NCI-H774 (cell line): ENCODE data around the gene TMEM231.
"Not testable (repeated sequence)": the region's sequence is repeated elsewhere in the genome, so short reads cannot be mapped to it uniquely, and the experiment has no call there.

Source experiments
- DNase-seq: peaks from one replicate; lab custom pipeline; 2025; lab: John Stamatoyannopoulos, UW

The TMEM231 gene

GRCh38 chr16:75555707-75556430 lies at the start of gene TMEM231:
TMEM231 (minus strand) TSS chr16:75556252; CDS start chr16:75556209, 43 bp downstream.
- peak; percentile 81 for DNase-seq

- no peak for DNase-seq
Observed at GRCh38 chr16:75603241-75603640, 47.2 kb upstream of the TMEM231 start.

GRCh38 chr16:75599452-75600277 lies 43.6 kb upstream of the TMEM231 start:
- no peak for DNase-seq

GRCh38 chr16:75593825-75594820 lies 38.1 kb upstream of the TMEM231 start:
- no peak for DNase-seq

GRCh38 chr16:75593308-75593707 lies 37.3 kb upstream of the TMEM231 start:
- DNase-seq, result no peak

GRCh38 chr16:75591927-75592326 lies 35.9 kb upstream of the TMEM231 start:
- DNase-seq, result not testable (repeated sequence)

- no peak for DNase-seq
Observed at GRCh38 chr16:75590920-75591843, 35.1 kb upstream of the TMEM231 start.

- no peak for DNase-seq
Observed at GRCh38 chr16:75589306-75589705, 33.3 kb upstream of the TMEM231 start.

- DNase-seq, result no peak
Observed at GRCh38 chr16:75588716-75589115, 32.7 kb upstream of the TMEM231 start.

GRCh38 chr16:75584108-75584507 lies 28.1 kb upstream of the TMEM231 start:
- DNase-seq, result no peak

- no peak for DNase-seq
Observed at GRCh38 chr16:75579281-75579834, 23.3 kb upstream of the TMEM231 start.

- no peak for DNase-seq
Observed at GRCh38 chr16:75578725-75579124, 22.7 kb upstream of the TMEM231 start.

- no peak for DNase-seq
Observed at GRCh38 chr16:75578212-75578611, 22.2 kb upstream of the TMEM231 start.

- no peak for DNase-seq
Observed at GRCh38 chr16:75576384-75576811, 20.3 kb upstream of the TMEM231 start.

- no peak for DNase-seq
Observed at GRCh38 chr16:75575958-75576357, 19.9 kb upstream of the TMEM231 start.

- DNase-seq, result no peak
Observed at GRCh38 chr16:75573955-75574354, 17.9 kb upstream of the TMEM231 start.

GRCh38 chr16:75572864-75573542 lies 17.0 kb upstream of the TMEM231 start:
- no peak for DNase-seq

- DNase-seq, result no peak
Observed at GRCh38 chr16:75570396-75571065, 14.5 kb upstream of the TMEM231 start.

- DNase-seq, result no peak
Observed at GRCh38 chr16:75567911-75568310, 11.9 kb upstream of the TMEM231 start.
